ENCODE results near the gene GIMAP2. TPM values are rescaled to one million over a fixed set of nuclear protein-coding genes. Genes with fewer than 3 reads are reported as not detected.
"Not testable (repeated sequence)": the region's sequence is repeated elsewhere in the genome, so short reads cannot be mapped to it uniquely, and the experiment has no call there.

Gene GIMAP2
- polyA plus RNA-seq, 1 donor = 9.3 TPM

DNA sequence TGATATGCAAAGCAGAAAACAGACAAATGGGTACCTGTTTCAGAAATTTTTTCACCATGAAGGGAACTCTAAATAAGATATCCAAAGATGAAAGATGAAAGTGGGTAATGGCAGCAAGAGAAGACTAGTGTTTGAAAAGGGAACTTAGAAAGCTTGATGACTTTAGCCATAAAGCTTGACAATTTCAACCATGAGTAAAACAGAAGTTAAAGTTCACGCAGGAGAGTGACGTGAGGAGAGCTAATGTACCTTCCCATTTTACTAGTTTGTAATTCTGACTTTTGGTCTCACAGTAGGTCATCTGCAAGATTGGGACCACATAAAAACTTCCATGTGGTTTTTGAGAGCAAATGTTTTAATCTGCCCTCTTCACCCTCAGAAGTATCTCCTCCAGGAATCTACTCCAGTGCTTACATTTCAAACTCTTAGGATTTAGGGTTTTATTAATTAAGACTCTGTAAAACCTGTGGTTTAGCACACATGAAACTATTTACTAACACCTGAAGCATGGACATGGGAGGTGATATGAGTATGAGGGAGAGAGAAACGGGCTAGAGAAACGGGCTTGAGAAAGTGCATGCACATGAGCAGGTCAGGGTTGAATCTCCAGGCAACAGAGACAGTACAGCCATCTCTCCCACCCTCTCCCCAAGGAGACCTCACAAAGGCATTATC is 24.4 kb upstream of the GIMAP2 start:
- H3K27ac ChIP-seq (ENCODE audit: low read length) = no peak overlapping the region
- no peaks in the 10 kb centered on the region for H3K9me3 ChIP-seq (ENCODE audit: control insufficient read depth, low read depth, low read length)
- no peaks in the 10 kb centered on the region for H3K27me3 ChIP-seq (ENCODE audit: control insufficient read depth, insufficient read depth, low read length)
- 100% methylated on average over 1 of the region's 4 CpGs for WGBS (ENCODE audit: insufficient coverage, low lambda C conversion rate)
- no peak for DNase-seq
- H3K4me3 ChIP-seq (ENCODE audit: low read length) = no peak overlapping the region
- no peaks in the 10 kb centered on the region for H3K4me1 ChIP-seq (ENCODE audit: control insufficient read depth, insufficient read depth, low read length)
- H3K36me3 ChIP-seq (ENCODE audit: control insufficient read depth, insufficient read depth, low read length) = no peaks in the 10 kb centered on the region

DNA sequence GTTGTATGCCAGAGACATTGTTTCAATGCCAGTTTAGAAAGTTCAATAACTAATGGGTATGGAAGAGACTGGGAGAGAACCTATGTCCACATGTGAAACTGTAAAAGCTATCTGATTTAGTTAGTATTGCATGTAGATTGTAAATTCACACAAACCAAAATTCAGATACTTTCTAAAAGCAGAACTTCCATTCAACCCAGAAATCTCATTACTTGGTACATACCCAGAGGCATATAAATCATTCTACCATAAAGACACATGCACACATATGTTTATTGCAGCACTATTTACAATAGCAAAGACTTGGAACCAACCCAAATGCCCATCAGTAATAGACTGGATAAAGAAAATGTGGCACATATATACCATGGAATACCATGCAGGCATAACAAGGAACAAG is 22.7 kb upstream of the GIMAP2 start:
- H3K27ac ChIP-seq (ENCODE audit: low read length); H3K4me1 ChIP-seq (ENCODE audit: control insufficient read depth, insufficient read depth, low read length); H3K9me3 ChIP-seq (ENCODE audit: control insufficient read depth, low read depth, low read length); H3K4me3 ChIP-seq (ENCODE audit: low read length); H3K36me3 ChIP-seq (ENCODE audit: control insufficient read depth, insufficient read depth, low read length); DNase-seq; H3K27me3 ChIP-seq (ENCODE audit: control insufficient read depth, insufficient read depth, low read length): not testable (repeated sequence)

DNA sequence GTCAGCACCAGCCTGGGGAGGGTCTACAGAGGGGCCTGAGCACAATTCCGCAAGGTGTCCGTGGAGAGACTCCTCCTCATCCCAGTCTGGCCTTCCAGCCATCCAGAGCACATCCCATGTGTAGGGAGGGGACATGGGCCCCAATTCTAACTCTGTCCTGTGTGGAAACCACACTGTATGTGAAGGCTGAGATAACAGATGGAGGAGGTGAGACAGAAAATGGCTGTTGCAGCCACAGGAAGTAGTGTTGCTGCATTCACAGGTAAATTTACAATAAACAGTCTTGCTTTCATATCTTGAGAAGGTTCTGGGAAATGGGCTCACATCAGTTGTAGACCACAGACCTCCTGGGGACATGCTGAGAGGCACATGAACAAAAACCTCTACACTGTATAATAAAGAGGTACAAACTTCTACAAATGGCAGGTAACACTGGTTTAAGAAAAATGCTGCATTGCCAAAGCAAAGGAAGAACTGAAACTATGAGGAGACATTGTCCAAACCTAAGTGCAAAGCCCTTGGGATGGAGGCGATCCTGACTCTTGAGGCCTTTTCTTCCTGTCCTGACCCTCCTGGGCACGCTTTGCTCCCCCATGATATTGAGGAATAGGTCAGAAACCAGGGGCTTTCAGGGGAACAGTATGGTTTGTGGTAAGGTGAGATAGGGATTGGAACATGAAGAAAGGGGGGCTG is 21.6 kb upstream of the GIMAP2 start:
- DNase-seq = no peak
- no peaks in the 10 kb centered on the region for H3K4me1 ChIP-seq (ENCODE audit: control insufficient read depth, insufficient read depth, low read length)
- no peaks in the 10 kb centered on the region for H3K9me3 ChIP-seq (ENCODE audit: control insufficient read depth, low read depth, low read length)
- WGBS (ENCODE audit: insufficient coverage, low lambda C conversion rate) = no CpG with 5 or more reads among the region's 4 CpGs
- no peaks in the 10 kb centered on the region for H3K36me3 ChIP-seq (ENCODE audit: control insufficient read depth, insufficient read depth, low read length)
- no peaks in the 10 kb centered on the region for H3K27me3 ChIP-seq (ENCODE audit: control insufficient read depth, insufficient read depth, low read length)
- no peak overlapping the region for H3K27ac ChIP-seq (ENCODE audit: low read length)
- no peak overlapping the region for H3K4me3 ChIP-seq (ENCODE audit: low read length)

DNA sequence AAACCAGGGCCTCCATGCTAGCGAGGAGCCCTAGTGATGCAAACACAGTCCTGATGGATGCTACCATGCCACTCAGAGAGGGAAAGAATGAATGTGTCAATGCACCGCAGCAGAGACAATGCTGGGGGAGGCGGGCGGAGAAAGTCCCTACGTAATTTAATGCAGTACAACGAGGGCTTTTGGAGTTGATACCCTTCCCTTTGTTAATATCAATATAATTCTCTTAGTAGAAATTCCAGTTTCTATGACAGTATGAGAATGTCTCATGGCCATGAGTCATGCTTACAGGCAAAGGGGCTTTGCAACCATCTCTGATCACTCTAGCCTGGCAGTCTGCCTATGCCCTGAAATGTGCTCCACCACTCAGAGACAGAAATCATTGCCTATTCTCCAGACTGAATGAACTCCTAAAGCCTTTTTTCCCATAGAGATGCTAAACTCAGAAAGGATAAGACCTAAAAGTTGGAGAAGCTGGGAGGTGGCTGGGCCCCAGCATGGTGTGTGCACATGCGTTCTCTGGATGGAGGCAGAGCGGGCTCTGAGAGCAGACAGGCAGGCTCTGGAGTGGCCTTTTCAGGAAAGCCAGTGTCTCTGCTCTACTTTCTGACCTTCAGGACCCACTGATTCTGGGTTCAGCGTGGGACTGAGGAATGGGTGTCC is 20.3 kb upstream of the GIMAP2 start:
- Histone ChIP-seq H3K4me3 (ENCODE audit: low read length) (no peak overlapping the region), H3K27me3 (ENCODE audit: control insufficient read depth, insufficient read depth, low read length) (no peaks in the 10 kb centered on the region), H3K36me3 (ENCODE audit: control insufficient read depth, insufficient read depth, low read length) (no peaks in the 10 kb centered on the region), H3K4me1 (ENCODE audit: control insufficient read depth, insufficient read depth, low read length) (no peaks in the 10 kb centered on the region), H3K9me3 (ENCODE audit: control insufficient read depth, low read depth, low read length) (no peaks in the 10 kb centered on the region), H3K27ac (ENCODE audit: low read length) (no peak overlapping the region)
- WGBS (ENCODE audit: insufficient coverage, low lambda C conversion rate) = no CpG with 5 or more reads among the region's 9 CpGs
- DNase-seq = no peak

DNA sequence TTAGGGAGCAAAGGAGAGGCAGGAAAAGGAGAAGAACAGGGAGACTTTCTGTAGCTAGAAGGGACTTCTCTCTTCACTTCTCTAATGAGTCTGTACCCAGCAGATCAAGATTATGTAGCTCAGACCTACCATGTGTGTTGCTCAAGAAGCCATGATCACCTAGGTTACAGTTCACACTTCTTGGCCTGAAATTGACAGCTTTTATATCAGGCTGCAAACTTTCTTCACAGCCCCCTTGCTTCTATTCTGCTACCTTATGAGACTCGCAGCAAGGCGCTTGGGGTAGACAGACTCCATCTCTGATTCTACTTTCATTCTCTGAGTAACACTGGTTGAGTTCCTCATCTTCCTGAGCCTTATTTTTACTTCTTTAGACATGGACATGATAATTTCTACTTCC is 19.6 kb upstream of the GIMAP2 start:
- Histone ChIP-seq H3K9me3 (ENCODE audit: control insufficient read depth, low read depth, low read length) (no peaks in the 10 kb centered on the region), H3K4me3 (ENCODE audit: low read length) (no peak overlapping the region), H3K27ac (ENCODE audit: low read length) (no peak overlapping the region), H3K36me3 (ENCODE audit: control insufficient read depth, insufficient read depth, low read length) (no peaks in the 10 kb centered on the region), H3K4me1 (ENCODE audit: control insufficient read depth, insufficient read depth, low read length) (no peaks in the 10 kb centered on the region), H3K27me3 (ENCODE audit: control insufficient read depth, insufficient read depth, low read length) (no peaks in the 10 kb centered on the region)
- DNase-seq = no peak
- no CpG with 5 or more reads among the region's 2 CpGs for WGBS (ENCODE audit: insufficient coverage, low lambda C conversion rate)

- Histone ChIP-seq H3K27ac (ENCODE audit: low read length) (no peak overlapping the region), H3K36me3 (ENCODE audit: control insufficient read depth, insufficient read depth, low read length) (no peaks in the 10 kb centered on the region), H3K27me3 (ENCODE audit: control insufficient read depth, insufficient read depth, low read length) (no peaks in the 10 kb centered on the region), H3K4me1 (ENCODE audit: control insufficient read depth, insufficient read depth, low read length) (no peaks in the 10 kb centered on the region), H3K4me3 (ENCODE audit: low read length) (no peak overlapping the region), H3K9me3 (ENCODE audit: control insufficient read depth, low read depth, low read length) (no peaks in the 10 kb centered on the region)
- no peak for DNase-seq
Measured at GRCh38 chr7:150666412-150666811, 19.1 kb upstream of the GIMAP2 start.

- no peaks in the 10 kb centered on the region for H3K27me3 ChIP-seq (ENCODE audit: control insufficient read depth, insufficient read depth, low read length)
- no peak overlapping the region for H3K27ac ChIP-seq (ENCODE audit: low read length)
- no peak for DNase-seq
- no peaks in the 10 kb centered on the region for H3K4me1 ChIP-seq (ENCODE audit: control insufficient read depth, insufficient read depth, low read length)
- H3K4me3 ChIP-seq (ENCODE audit: low read length) = no peak overlapping the region
- no CpG with 5 or more reads among the region's 1 CpG for WGBS (ENCODE audit: insufficient coverage, low lambda C conversion rate)
- H3K36me3 ChIP-seq (ENCODE audit: control insufficient read depth, insufficient read depth, low read length) = no peaks in the 10 kb centered on the region
- H3K9me3 ChIP-seq (ENCODE audit: control insufficient read depth, low read depth, low read length) = no peaks in the 10 kb centered on the region
Measured at GRCh38 chr7:150668472-150668911, 17.0 kb upstream of the GIMAP2 start.

DNA sequence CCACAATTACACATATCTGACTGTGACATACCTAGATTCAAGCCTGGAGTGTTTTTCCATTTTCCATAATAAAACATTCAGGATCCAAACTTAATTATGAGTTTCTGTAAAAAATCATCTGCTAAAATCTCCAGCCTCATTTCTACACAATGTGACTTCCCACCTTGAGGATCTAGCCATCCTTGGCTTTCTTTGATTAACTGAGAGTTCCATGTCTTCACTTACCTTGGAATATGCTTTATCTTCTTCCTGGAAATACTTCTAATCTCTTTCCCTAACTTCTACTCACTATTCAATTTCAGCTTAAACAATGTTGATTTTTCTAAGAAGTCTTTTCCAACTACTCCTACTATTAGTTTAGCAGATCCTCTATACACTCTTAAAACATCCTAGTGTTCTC is 16.5 kb upstream of the GIMAP2 start:
- Histone ChIP-seq H3K27me3 (ENCODE audit: control insufficient read depth, insufficient read depth, low read length) (no peaks in the 10 kb centered on the region), H3K36me3 (ENCODE audit: control insufficient read depth, insufficient read depth, low read length) (no peaks in the 10 kb centered on the region), H3K4me3 (ENCODE audit: low read length) (no peak overlapping the region)

DNA sequence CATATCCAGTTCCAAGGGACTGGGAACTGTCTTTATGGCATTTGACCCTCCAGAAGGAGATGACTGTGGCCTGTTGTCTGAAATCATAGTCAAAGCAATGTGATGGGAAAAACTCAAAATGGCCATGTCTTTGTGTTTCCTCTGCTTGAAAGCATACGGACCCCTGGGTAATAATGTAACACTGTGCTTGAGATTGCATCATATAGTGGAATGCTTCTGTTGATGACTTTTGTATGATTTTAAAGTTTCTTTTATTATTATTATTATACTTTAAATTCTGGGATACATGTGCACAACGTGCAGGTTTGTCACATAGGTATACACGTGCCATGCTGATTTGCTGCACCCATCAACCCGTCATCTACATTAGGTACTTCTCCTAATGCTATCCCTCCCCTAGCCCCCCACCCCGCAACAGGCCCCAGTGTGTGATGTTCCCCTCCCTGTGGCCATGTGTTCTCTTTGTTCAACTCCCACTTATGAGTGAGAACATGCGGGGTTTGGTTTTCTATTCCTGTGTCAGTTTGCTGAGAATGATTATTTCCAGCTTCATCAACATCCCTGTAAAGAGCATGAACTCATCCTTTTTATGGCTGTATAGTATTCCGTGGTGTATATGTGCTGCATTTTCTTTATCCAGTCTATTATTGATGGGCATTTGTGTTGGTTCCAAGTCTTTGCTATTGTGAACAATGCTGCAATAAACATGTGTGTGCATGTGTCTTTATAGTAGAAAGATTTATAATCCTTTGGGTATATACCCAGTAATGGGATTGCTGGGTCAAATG is 13.5 kb upstream of the GIMAP2 start:
- 75% methylated on average over 1 of the region's 7 CpGs for WGBS (ENCODE audit: insufficient coverage, low lambda C conversion rate)
- DNase-seq; H3K27ac ChIP-seq (ENCODE audit: low read length); H3K36me3 ChIP-seq (ENCODE audit: control insufficient read depth, insufficient read depth, low read length); H3K4me3 ChIP-seq (ENCODE audit: low read length); H3K27me3 ChIP-seq (ENCODE audit: control insufficient read depth, insufficient read depth, low read length); H3K4me1 ChIP-seq (ENCODE audit: control insufficient read depth, insufficient read depth, low read length); H3K9me3 ChIP-seq (ENCODE audit: control insufficient read depth, low read depth, low read length): not testable (repeated sequence)

More for the DNA sequence above, 16.5 kb upstream of the GIMAP2 start:
- Histone ChIP-seq H3K4me1 (ENCODE audit: control insufficient read depth, insufficient read depth, low read length) (no peaks in the 10 kb centered on the region), H3K9me3 (ENCODE audit: control insufficient read depth, low read depth, low read length) (no peaks in the 10 kb centered on the region), H3K27ac (ENCODE audit: low read length) (no peak overlapping the region)
- no peak for DNase-seq

DNA sequence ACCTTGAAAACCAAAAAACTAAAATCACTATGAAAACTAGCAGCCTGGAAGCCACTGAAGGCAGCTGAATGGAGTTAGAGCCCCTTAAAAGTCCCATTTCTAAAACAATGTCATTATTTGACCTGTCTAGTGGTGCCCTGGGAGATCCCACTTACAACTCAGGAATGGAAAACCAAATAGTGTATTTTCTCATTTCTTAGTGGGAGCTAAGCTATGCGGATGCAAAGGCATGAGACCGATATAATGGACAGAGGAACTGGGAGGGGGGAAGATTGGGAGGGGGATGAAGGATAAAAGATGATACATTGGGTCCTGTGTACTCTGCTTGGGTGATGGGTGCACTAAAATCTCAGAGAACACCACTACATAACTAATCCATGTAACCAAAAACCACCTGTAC is 9.8 kb upstream of the GIMAP2 start:
- Histone ChIP-seq H3K4me1 (ENCODE audit: control insufficient read depth, insufficient read depth, low read length) (no peaks in the 10 kb centered on the region), H3K27me3 (ENCODE audit: control insufficient read depth, insufficient read depth, low read length) (no peaks in the 10 kb centered on the region), H3K9me3 (ENCODE audit: control insufficient read depth, low read depth, low read length) (no peaks in the 10 kb centered on the region), H3K36me3 (ENCODE audit: control insufficient read depth, insufficient read depth, low read length) (no peaks in the 10 kb centered on the region), H3K27ac (ENCODE audit: low read length) (no peak overlapping the region), H3K4me3 (ENCODE audit: low read length) (no peak overlapping the region)
- WGBS (ENCODE audit: insufficient coverage, low lambda C conversion rate) = 80% methylated on average over 1 of the region's 2 CpGs
- no peak for DNase-seq

All from large intestine (tissue), 3 donors.